GM19238 (cell line): ENCODE measurements around the gene DNAAF5.
"Not testable (repeated sequence)": the region's sequence is repeated elsewhere in the genome, so short reads cannot be mapped to it uniquely, and the experiment has no call there.

Experiments
- DNase-seq: peaks from one replicate; pipeline ENCODE4 v3.0.0; 2011; ENCODE audit warnings: low spot score; ENCODE audit not compliant: insufficient read length

DNAAF5 gene

DNA sequence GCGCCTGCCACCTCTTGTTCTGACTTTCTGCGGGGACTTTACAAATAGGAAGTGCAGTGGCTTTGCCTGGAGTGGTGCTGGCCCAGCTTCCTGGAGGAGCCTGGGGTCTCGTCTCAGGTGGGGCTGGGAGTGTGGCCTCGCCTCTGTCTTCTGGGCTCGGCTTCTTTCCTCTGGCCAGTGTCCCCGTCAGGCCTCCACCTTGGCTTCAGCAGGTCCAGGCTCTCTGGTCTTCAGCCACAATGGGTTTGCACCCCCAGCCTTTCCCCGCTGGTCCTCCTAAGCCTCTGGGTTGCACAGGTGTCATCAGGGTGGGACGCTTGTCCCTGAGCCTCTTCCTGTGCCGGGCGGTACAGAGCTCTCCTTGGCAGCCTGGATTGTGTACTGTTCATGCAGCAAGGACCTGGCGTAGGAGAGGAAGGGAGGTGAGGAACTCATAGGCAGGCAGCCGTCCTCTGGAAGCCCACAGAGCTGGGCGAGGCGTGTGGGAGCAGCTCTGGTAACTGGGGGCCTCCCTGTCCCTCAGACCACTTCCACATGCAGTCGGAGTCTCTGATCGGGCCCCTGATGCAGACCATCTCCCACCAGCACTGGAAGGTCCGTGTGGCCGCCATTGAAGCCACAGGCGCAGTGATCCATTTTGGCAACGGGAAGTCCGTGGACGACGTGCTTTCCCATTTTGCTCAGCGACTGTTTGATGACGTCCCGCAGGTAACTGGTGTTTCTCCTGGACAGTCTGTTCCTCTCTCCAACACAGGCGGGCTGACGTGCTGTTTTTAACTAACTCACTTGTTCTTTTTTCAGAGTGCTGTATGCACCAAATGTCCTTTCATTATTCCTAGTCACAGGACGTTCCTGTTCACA, 2.9 kb downstream of the DNAAF5 start:
- no peak for DNase-seq

DNA sequence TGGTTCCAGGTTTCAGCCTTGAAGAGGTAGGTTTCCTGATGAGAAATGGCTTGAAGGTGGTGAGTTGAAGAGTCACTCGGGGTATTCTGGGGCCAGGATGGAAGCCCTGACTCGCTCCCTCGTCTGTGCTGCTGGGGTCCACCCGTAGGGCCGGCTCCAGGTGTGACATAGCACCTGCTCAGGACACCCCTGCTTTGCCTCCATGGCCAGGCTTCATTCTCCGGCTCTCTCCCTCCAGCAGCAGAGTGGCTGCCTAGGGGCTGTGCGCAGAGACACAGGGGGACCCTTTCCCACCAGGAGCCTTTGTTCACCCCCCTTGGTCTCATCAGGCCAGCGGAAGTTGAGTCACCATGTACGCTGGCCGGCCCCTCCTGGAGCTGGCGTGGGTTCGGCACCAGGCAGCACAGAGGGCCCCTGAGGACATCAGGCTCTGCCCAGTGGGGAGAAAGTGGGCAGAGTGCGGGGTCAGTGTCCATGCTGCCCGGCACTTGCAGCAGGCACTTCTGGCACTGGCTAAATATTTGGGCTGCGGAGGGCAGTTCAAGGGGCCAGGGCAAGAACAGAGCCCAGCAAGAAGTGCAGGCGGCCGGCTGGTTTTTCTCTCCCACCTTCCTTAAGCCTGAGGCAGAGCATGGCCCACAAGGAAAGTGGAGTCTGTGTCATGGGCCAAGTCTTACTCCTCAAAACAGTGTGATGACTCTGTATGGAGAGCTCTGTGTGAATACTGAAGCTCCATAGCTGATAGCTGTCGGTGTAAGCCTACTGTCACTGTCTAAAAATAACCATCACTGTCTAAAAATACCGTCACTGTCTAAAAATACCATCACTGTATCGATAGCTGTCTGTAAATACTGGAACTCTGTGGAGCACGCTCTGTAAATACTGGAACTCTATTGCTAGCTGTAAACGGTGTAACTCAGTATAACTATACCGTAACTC, 4.3 kb downstream of the DNAAF5 start:
- no peak for DNase-seq

DNA sequence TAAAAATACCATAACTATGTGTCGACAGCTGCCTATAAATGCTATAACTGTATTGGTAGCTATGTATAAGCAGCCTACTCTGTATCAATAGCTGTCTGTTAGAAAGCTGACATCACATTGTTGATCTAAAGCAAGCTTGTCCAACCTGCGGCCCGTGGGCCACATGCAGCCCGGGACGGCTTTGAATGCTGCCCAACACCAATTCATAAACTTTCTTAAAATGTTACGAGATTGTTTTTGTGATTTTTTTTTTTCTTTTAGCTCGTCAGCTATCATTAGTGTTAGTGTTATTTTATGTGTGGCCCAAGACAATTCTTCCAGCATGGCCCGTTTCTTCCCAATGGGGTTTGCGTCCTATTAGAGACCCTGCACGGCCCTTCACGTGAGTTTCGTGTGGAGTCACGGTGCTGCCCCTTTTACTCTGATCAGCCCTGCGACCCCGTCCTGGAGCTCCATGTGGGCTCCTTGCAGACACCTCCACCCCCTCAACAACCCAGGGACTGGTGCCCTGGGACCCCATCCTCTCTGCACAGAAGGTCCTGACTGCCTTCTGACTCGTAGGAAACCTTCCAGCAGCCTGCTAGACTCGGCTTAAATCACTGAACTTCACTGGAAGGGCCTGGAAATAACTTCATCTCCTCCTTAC, 5.1 kb downstream of the DNAAF5 start:
- no peak for DNase-seq

DNA sequence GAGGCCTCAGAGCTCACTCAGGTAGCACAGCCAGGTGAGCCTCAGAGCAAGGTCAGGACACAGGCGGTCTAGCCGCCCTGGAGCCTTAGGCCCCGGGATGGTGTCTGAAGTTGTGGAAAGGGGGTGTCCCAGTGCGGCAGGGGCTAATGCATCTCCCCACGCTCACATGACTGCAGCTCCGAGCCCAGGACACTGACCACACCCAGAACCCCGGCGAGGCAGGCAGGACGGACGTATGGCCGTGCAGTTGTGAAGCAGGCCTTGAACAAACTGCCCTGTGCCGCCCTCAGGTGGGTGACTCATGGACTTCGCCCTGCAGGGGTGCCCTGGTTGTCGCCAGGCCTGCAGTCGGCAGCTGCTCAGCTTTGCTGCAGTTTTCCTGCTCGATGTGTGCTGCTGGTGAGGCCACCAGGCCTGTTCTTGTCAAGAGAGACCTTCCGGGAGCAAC, 5.6 kb downstream of the DNAAF5 start:
- no peak for DNase-seq

DNA sequence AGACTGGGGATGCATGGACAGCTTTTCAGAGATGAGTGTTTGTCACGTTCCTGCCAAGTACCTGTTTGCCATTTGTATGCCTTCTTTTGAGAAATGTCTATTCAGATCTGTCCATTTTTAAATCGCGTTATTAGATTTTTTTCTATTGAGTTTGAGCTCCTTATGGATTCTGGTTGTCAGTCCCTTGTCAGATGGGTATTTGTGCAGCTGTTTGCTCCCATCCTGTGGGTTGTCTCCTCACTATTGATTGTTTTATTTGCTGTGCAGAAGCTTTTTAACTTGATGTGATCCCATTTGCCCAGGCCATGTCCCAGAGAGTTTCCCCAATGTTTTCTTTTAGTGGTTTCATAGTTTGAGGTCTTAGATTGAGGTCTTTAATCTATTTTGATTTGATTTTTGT, 6.1 kb downstream of the DNAAF5 start:
- DNase-seq = no peak

DNA sequence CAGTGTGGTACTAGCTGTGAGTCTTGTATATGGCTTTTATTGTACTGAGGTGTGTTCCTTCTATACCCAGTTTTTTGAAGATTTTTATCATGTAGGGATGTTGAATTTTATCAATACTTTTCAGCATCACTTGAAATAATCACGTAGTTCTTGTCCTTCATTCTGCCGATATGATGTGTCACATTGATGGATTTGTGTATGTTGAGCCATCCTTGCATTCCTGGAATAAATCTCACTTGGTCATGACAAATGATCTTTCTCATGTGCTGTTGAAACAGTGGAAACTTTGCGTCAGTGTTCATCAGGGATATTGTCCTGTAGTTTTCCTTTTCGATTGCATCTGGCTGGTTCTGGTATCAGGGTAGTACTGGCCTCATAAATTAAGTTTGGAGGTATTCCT, 7.7 kb downstream of the DNAAF5 start:
- no peak for DNase-seq

DNA sequence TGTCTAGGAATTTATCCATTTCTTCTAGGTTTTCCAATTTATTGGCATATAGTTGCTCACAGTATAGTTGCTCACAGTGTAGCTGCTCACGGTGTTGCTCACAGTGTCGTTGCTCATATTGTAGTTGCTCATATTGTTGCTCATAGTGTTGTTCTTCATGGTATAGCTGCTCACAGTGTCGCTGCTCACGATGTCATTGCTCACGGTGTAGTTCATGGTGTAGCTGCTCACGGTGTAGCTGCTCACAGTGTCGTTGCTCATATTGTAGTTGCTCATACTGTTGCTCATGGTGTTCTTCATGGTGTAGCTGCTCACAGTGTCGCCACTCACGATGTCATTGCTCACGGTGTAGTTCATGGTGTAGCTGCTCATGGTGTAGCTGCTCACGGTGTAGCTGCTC, 8.3 kb downstream of the DNAAF5 start:
- DNase-seq = no peak

DNA sequence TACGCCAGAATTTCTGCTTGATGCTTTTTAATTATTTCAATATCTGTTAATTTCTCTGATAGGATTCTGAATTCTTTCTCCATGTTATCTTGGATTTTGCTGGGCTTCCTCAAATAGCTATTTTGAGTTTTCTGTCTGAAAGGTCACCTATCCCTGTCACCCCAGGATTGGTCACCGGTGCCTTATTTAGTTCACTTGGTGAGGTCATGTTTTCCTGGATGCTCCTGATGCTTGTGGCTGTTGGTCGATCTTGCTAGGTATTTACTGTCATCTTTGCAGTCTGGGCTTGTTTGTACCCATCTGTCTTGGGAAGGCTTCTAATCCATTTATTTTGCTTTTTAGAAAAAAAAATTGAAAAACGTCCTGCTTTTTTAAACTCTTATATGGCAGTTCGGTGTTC, 11.7 kb downstream of the DNAAF5 start:
- DNase-seq = no peak

DNA sequence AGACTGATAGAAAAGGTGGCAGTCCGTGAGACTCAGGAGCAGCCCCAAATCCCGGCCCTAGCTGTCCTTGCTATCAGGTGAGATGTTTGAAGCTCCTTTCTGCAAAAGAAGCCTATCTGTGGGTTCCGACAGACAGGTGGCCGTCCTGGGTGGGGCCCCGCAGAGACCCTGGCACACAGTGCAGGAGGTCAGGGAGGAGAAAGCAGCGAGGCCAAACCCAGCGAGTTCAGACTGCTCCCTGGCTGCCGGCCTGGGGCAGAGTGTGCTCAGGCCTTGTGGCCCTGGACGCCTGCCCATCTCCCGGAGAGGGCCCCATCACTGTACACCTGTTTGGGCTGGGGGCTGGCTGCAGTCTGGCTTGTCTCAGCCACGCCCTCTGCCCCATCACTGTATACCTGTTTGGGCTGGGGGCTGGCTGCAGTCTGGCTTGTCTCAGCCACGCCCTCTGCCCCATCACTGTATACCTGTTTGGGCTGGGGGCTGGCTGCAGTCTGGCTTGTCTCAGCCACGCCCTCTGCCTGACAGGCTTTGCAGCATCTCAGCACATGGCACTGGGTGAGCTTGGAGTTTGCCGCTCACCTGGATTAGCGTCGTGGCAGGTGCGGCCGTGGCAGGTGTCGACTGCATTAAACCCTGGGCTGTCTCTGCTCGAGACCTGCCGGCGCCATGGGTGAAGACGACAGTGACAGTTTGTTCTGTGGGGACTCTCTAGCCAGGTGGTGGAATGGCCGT, 12.4 kb downstream of the DNAAF5 start:
- DNase-seq = no peak

DNA sequence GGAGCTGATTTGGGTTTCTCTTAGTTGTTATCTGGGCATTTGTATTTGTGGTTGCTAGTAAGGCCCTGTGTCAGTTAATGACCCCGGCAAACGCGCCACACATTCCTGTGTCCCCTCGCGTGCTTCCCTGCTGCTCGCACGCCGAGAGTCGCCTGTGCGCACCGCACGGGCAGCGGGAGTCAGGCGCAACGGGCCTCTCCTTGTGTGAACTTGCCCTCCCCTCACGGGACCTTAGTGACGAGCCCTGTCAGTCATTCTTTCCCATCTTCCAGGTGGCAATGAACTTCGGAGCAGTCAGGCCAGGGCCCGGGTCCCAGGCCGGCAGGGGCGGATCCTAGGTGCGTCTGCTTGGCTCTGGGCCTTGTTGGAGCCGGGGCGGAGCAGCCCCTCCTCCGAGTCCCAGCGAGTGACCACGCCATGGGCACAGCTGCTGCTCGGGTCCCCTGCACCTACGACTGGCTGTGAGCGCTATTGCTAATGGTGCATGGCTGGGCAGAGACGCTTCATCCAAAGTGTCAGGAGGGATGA, 13.0 kb downstream of the DNAAF5 start:
- no peak for DNase-seq

DNA sequence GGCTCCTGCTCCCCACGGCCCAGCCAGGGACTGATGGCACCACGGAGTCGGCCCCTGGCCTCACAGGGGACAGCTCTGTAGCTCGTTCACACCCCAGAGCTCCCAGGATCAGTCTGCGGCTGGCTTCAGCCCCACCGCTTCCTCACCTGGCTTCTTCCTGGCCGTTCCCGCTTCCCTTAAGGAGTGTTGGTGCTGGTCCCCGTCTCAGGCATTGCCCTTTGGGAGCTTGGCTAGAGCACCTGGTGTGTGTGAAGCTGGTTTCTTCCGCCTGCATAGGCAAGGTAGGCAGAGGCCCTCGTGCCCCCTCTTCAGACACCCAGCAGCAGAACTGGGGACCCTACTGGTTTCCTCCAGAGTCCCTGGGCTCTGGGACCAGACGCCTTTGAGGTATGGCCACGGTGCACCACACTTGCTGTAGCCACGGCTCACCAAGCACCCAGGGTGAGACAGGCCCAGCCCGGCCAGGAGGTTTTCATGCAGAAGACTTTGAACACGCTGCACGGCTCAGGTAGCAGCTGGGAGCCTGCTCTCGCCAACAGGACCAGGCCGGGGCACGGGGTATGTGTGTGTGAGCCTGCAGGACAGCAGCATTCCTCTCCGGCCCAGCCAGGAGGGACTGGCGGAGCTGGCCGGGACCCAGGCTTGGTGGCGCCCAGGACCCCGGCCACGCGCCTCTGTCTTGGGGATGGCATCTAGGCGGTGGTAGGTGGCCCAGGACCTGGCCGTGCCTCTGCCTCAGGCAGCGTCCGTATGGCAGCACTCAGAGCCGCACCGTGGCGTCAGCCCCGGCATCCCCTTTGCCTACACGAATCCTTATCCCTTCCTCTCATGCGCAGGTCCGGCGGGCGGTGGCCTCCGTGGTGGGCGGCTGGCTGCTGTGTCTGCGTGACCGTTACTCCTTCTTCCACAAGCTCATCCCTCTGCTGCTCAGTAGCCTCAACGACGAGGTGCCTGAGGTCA, 13.8 kb downstream of the DNAAF5 start:
- no peak for DNase-seq

DNA sequence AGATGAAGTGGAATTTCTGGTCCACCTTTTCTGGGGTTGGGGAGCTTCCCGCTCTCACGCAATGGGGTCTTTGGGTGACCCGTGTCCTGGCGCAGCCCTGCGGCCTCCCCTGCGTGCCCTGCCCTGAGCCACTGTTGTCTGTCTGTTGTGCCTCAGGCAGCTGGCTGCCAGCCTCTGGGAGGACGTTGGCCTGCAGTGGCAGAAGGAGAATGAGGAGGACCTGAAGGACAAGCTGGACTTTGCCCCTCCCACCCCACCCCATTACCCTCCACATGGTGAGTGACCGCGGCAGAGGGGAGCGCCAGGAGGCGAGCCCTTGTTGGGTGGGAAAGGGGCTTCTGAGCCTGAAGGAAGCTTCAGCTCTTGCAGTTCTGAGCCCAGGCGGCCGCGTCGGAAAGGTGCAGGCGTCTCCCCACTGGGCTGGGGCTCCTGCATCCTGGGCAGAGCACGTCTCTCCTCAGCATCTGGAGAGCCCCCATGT, 14.7 kb downstream of the DNAAF5 start:
- no peak for DNase-seq

DNA sequence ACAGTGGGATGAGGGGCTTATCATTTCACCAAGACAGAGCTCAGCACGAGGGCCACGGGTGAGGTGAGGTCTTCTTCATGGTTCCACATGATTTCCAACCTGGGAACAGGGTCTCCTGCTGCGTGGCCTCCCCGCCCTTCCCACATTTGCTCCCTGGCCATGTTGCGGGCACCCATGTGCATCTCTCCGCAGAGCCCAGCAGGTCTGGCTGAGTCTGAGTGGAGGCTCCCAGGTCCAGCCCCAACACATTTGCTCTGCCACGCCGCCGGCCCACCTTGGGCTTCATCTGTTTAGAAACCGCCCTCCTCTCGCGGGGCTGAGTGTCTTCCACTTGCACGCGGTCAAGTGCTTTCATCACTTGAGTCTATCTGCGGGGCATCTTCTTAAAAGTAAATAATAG, 15.4 kb downstream of the DNAAF5 start:
- DNase-seq = no peak

DNA sequence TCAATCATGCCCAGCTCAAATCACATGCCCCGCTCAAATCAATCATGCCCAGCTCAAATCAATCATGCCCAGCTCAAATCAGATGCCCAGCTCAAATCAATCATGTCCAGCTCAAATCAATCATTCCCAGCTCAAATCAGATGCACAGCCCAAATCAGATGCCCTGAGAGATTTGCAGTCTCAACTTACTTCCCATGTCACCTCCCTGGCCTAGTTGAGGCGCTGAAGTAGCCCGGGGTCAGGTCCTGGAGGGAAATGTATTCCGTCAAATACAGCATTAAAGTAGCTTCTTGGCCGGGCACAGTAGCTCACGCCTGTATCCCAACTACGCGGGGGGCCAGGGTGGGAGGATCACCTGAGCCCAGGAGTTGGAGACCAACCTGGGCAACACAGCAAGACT, 16.3 kb downstream of the DNAAF5 start:
- no peak for DNase-seq

DNA sequence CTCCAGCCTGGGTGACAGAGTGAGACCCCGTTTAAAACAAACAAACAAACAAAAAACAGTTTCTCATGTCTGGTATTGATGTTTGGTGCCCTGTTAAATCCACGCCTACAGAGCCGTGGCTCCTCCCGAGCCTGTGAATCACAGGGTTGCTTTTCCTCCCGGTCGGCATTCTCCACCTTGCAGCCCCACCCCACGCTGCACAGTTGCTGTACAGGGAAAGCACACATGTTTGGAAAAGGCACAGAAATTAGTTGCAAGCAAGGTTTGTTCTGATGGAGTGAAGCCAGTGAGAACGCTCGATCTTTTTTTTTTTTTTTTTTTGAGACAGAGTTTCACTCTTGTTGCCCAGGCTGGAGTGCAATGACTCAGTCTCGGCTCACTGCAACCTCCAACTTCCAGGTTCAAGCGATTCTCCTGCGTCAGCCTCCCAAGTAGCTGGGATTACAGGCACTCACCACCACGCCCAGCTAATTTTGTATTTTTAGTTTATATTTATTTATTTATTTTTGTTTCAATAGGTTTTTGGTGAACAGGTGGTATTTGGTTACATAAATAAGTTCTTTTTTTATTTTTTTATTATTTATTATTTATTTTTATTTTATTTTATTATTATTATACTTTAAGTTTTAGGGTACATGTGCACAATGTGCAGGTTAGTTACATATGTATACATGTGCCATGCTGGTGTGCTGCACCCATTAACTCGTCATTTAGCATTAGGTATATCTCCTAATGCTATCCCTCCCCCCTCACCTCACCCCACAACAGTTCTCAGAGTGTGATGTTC, 17.0 kb downstream of the DNAAF5 start:
- not testable (repeated sequence) for DNase-seq

DNA sequence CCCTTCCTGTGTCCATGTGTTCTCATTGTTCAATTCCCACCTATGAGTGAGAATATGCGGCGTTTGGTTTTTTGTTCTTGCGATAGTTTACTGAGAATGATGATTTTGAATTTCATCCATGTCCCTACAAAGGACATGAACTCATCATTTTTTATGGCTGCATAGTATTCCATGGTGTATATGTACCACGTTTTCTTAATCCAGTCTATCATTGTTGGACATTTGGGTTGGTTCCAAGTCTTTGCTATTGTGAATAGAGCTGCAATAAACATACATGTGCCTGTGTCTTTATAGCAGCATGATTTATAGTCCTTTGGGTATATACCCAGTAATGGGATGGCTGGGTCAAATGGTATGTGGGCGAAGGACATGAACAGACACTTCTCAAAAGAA, 17.6 kb downstream of the DNAAF5 start:
- not testable (repeated sequence) for DNase-seq

DNA sequence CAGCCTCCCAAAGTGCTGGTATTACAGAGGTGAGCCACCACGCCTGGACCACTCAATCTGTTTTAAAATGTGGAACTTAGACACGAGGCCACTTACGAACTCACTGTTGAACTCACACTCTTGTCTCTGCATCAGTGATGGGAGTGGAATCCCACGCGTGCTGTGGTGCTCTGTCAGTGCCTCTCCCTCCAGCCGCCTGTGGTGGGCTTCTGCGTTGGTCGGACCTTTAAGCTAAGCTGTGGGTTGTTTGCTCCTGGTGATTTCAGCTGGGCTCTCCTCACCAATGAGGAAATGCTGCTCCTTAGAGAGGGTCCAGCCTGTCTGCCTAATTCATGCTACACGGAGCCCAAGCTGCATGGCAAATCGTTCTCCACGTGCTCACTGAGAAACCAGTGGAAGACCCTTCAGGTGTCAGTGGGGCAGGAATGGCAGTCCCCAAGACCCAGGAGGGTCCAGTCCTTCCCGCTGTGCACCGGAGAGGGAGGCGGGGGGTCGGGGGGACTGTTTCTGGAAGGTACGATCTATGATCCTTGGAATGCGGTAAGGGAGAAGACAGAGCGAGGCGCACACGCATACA, 18.4 kb downstream of the DNAAF5 start:
- DNase-seq = no peak

DNA sequence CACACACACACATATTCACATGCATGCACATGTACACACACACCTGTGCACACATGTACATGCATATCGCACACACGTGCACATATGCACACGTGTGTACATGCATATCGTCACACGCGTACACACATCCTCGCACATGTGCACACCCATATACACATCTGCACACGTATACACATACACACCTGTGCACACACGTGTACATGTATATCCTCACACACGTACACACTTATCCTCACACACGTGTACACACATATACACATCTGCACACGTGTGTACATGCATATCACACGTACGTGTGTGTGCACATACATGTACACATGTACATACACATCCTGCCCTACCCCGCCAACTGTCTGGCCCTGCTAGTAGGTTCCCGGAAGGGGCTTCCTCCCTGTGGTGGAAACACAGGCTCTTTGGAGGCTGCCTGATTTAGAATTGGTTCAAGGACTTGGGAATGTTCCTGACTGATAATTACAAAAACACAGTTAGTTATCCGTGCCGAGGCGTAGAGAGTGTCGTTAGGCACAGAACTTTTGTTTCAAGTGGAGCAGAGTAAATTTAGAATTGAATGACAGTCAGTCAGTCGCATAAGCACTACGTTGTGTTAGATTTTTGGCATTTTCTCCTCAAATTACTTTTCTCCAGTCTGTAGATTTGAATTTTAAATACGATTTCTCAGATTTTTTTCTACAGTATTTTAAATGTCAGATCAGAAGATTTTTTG, 19.1 kb downstream of the DNAAF5 start:
- DNase-seq = no peak
